ENCODE data around the gene PNPLA5. TPM values are rescaled to one million over a fixed set of nuclear protein-coding genes. Genes with fewer than 3 reads are reported as not detected.

PNPLA5 gene
- polyA plus RNA-seq, 3 donors: not detected

DNA sequence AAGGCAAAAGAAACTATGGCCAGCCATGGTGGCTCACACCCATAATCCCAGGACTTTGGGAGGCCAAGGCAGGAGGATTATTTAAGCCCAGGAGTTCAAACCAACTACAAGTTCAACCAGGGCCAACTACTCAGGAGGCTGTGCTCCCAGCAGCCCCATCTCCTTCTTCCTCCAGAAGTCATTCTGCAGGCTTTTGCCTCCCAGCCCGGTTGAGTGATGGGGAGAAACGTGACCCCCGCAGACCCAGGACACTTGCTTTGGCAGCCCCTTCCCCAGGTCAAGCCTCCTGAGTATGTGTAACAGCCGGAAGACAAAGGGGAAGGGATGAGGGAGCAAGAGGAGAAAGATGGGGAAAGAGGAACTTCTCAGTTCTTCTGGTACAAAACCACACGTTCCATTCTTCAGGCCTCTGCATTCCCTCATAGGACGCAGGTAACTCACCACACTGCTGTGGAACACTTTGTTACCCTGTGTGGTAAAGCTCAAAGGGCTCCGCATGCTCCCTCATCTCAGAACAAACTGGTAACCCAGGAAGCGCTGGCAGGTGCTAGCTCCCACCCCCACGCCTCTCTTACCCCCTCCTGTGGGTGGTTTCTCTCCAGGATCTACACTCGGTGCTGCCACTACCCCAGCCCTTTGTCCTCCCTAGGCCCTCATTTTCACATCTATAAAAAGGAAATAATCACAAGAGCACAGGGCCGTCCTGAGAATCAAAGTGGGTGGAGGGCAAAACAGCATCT is 33.5 kb downstream of the PNPLA5 start:
- no peaks in the 10 kb centered on the region for H3K4me1 Mint-ChIP-seq
- WGBS (ENCODE audit: insufficient coverage): 14% methylated on average over 2 of the region's 11 CpGs
- TF ChIP-seq, protein P1, sequence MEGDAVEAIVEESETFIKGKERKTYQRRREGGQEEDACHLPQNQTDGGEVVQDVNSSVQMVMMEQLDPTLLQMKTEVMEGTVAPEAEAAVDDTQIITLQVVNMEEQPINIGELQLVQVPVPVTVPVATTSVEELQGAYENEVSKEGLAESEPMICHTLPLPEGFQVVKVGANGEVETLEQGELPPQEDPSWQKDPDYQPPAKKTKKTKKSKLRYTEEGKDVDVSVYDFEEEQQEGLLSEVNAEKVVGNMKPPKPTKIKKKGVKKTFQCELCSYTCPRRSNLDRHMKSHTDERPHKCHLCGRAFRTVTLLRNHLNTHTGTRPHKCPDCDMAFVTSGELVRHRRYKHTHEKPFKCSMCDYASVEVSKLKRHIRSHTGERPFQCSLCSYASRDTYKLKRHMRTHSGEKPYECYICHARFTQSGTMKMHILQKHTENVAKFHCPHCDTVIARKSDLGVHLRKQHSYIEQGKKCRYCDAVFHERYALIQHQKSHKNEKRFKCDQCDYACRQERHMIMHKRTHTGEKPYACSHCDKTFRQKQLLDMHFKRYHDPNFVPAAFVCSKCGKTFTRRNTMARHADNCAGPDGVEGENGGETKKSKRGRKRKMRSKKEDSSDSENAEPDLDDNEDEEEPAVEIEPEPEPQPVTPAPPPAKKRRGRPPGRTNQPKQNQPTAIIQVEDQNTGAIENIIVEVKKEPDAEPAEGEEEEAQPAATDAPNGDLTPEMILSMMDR (IDR thresholded peaks at IDR 0.05): no peak

DNA sequence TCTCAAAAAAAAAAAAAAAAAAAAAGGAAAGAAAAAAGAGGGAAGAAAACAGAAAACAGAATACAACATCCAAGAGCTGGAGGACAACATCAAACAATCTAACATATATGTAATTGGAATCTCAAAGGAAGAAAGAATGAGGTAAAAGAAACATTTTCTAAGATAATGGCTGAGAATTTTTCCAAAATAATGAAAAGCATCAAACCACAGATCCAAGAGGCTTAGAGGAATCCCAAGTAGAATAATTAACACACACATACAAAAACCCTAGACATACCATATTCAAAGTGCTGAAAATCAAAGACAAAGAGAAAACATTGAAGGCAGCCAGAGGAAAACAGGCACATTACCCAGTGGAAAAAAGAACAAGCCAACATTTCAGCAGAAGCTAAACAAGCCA is 34.4 kb downstream of the PNPLA5 start:
- H3K4me1 ChIP-seq (ENCODE audit: control insufficient read depth in 1 of 2, insufficient read depth in 2 of 2, low read length in 2 of 2): peaks cover 0 to 7% of the 10 kb centered on the region in 2 donors
- H3K27me3 Mint-ChIP-seq (ENCODE audit: low read depth in 3 of 3): peaks cover 20 to 31% (median 22%) of the 10 kb centered on the region in 3 donors

More for the DNA sequence above, 33.5 kb downstream of the PNPLA5 start:
- Mint-ChIP-seq H3K27me3 (ENCODE audit: low read depth in 3 of 3) (peaks cover 25 to 40% (median 31%) of the 10 kb centered on the region in 3 donors), H3K36me3 (peaks cover 0 to 4% of the 10 kb centered on the region in 2 donors), H3K27ac (no peak overlapping the region), H3K4me3 (no peak overlapping the region), H3K9me3 (peaks cover 0 to 22% (median 10%) of the 10 kb centered on the region in 7 donors)
- no peak overlapping the region for H2AFZ ChIP-seq (ENCODE audit: insufficient read depth, low read depth, low read length, poor library complexity, severe bottlenecking)
- peaks cover 9 to 22% of the 10 kb centered on the region in 2 donors for H3K27me3 ChIP-seq (ENCODE audit: control insufficient read depth in 2 of 2, insufficient read depth in 2 of 2, low read length in 2 of 2)
- no peaks in the 10 kb centered on the region for H3K36me3 ChIP-seq (replicated peaks in 1 of 2; ENCODE audit: control insufficient read depth in 1 of 2, insufficient read depth in 2 of 2, low read length in 2 of 2)
- no peaks in the 10 kb centered on the region for H3K79me2 ChIP-seq (ENCODE audit: insufficient read depth, low read length)
- no peaks in the 10 kb centered on the region for H4K20me1 ChIP-seq (ENCODE audit: insufficient read depth, low read length)
- no peaks in the 10 kb centered on the region for H3K9me3 ChIP-seq (replicated peaks in 1 of 2; ENCODE audit: control insufficient read depth in 1 of 2, insufficient read depth in 1 of 2, low read length in 2 of 2)
- no peak overlapping the region for H3K27ac ChIP-seq (ENCODE audit: low read depth in 1 of 2, low read length in 2 of 2)
- H3K4me3 ChIP-seq (replicated peaks in 1 of 3; ENCODE audit: low read depth in 2 of 3, low read length in 3 of 3): no peak overlapping the region
- no peak overlapping the region for H3K4me2 ChIP-seq (replicated peaks; ENCODE audit: extremely low read depth, low read length, poor library complexity, severe bottlenecking)
- intact Hi-C loops (cut with micrococcal nuclease): no loop called here
- no peaks in the 10 kb centered on the region for H3K4me1 ChIP-seq (ENCODE audit: control insufficient read depth in 1 of 2, insufficient read depth in 2 of 2, low read length in 2 of 2)
- DNase-seq: no peak
- H3K9ac ChIP-seq (ENCODE audit: insufficient read depth, low read length, poor library complexity, severe bottlenecking): no peak overlapping the region

More for the DNA sequence above, 34.4 kb downstream of the PNPLA5 start:
- intact Hi-C loops (cut with micrococcal nuclease): no loop called here
- H3K9ac ChIP-seq (ENCODE audit: insufficient read depth, low read length, poor library complexity, severe bottlenecking): no peak overlapping the region
- H3K9me3 ChIP-seq (replicated peaks in 1 of 2; ENCODE audit: control insufficient read depth in 1 of 2, insufficient read depth in 1 of 2, low read length in 2 of 2): no peaks in the 10 kb centered on the region
- H3K27me3 ChIP-seq (ENCODE audit: control insufficient read depth in 2 of 2, insufficient read depth in 2 of 2, low read length in 2 of 2): peaks cover 5 to 15% of the 10 kb centered on the region in 2 donors
- TF ChIP-seq, protein P1 (IDR thresholded peaks at IDR 0.05): no peak
- no peak overlapping the region for H3K27ac Mint-ChIP-seq
- no peaks in the 10 kb centered on the region for H4K20me1 ChIP-seq (ENCODE audit: insufficient read depth, low read length)
- H3K9me3 Mint-ChIP-seq: peaks cover 0 to 14% (median 8%) of the 10 kb centered on the region in 7 donors
- no peak for DNase-seq
- H3K27ac ChIP-seq (ENCODE audit: low read depth in 1 of 2, low read length in 2 of 2): no peak overlapping the region
- H3K4me1 Mint-ChIP-seq: peaks cover 7% of the 10 kb centered on the region
- no peaks in the 10 kb centered on the region for H3K36me3 ChIP-seq (replicated peaks in 1 of 2; ENCODE audit: control insufficient read depth in 1 of 2, insufficient read depth in 2 of 2, low read length in 2 of 2)
- no peak overlapping the region for H3K4me2 ChIP-seq (replicated peaks; ENCODE audit: extremely low read depth, low read length, poor library complexity, severe bottlenecking)
- no peaks in the 10 kb centered on the region for H3K79me2 ChIP-seq (ENCODE audit: insufficient read depth, low read length)
- no peak overlapping the region for H2AFZ ChIP-seq (ENCODE audit: insufficient read depth, low read depth, low read length, poor library complexity, severe bottlenecking)
- H3K4me3 ChIP-seq (replicated peaks in 1 of 3; ENCODE audit: low read depth in 2 of 3, low read length in 3 of 3): no peak overlapping the region
- no peaks in the 10 kb centered on the region for H3K36me3 Mint-ChIP-seq
- H3K4me3 Mint-ChIP-seq: no peak overlapping the region

Measured in CD14-positive monocyte (primary cell).